Hepatocyte (in vitro differentiated cells): ENCODE results near the gene PRORP. TPM values are rescaled to one million over a fixed set of nuclear protein-coding genes. Genes with fewer than 3 reads are reported as not detected.
"Not testable (repeated sequence)": the region's sequence is repeated elsewhere in the genome, so short reads cannot be mapped to it uniquely, and the experiment has no call there.

Experiments used
- DNase-seq: peaks from one replicate; pipeline ENCODE4 v3.0.0-alpha.2; 2016; ENCODE audit warnings: low spot score
- H2AFZ ChIP-seq: fragments of 200-600 bp; sonication (generic); 2 replicates; pipeline ENCODE4 v1.6.0; 2016; ENCODE audit warnings: antibody characterized with exemption, mild to moderate bottlenecking
- H3K27ac ChIP-seq: fragments of 200-600 bp; sonication (generic); 2 replicates; pipeline ENCODE4 v1.5.1; 2016; ENCODE audit warnings: mild to moderate bottlenecking
- H3K27me3 ChIP-seq: fragments of 200-600 bp; sonication (generic); 2 replicates; pipeline ENCODE4 v1.6.1; 2016
- H3K36me3 ChIP-seq: fragments of 200-600 bp; sonication (generic); replicated peaks from 2 replicates; pipeline ENCODE4 v1.5.1; 2016; ENCODE audit warnings: low read depth; ENCODE audit not compliant: insufficient read depth
- H3K4me1 ChIP-seq: fragments of 200-600 bp; sonication (generic); 2 replicates; pipeline ENCODE4 v1.5.1; 2016; ENCODE audit warnings: mild to moderate bottlenecking, moderate library complexity; ENCODE audit not compliant: insufficient read depth
- H3K4me2 ChIP-seq: fragments of 200-600 bp; sonication (generic); 2 replicates; pipeline ENCODE4 v1.6.0; 2016
- H3K4me3 ChIP-seq: fragments of 200-600 bp; sonication (generic); 2 replicates; pipeline ENCODE4 v1.5.1; 2016; ENCODE audit warnings: mild to moderate bottlenecking
- H3K79me2 ChIP-seq: fragments of 200-600 bp; sonication (generic); 2 replicates; pipeline ENCODE4 v1.6.0; 2017; ENCODE audit warnings: mild to moderate bottlenecking
- H3K9me2 ChIP-seq: fragments of 200-600 bp; sonication (generic); replicated peaks from 2 replicates; pipeline ENCODE4 v1.6.0; 2017; ENCODE audit warnings: mild to moderate bottlenecking; ENCODE audit not compliant: insufficient read depth
- H3K9me3 ChIP-seq: fragments of 200-600 bp; sonication (generic); 2 replicates; pipeline ENCODE4 v1.5.1; 2016; ENCODE audit warnings: low read depth, mild to moderate bottlenecking
- H4K20me1 ChIP-seq: fragments of 200-600 bp; sonication (generic); 2 replicates; pipeline ENCODE4 v1.6.0; 2016; ENCODE audit warnings: mild to moderate bottlenecking; ENCODE audit not compliant: insufficient read depth, poor library complexity, severe bottlenecking
- EZH2 ChIP-seq: fragments of 200-600 bp; sonication (generic); IDR thresholded peaks from 2 replicates; pipeline ENCODE4 v1.6.1; 2016; ENCODE audit warnings: antibody characterized with exemption, mild to moderate bottlenecking, borderline replicate concordance
- EZH2phosphoT487 ChIP-seq: fragments of 200-600 bp; sonication (generic); IDR thresholded peaks from one replicate; pipeline ENCODE4 v1.6.1; 2018; ENCODE audit warnings: antibody characterized with exemption, mild to moderate bottlenecking, low read depth, moderate library complexity; ENCODE audit not compliant: unreplicated experiment, severe bottlenecking
- WGBS: methylation state at CpG from one replicate; pipeline ENCODE4 v1.1.6; 2016; ENCODE audit warnings: low lambda C conversion rate; ENCODE audit errors: missing lambda C conversion rate; 5-methylcytosine and 5-hydroxymethylcytosine counted together
- polyA plus RNA-seq: library from polyadenylated mRNA; unstranded; fragments of >200 nt; fragmentation: Nextera tagmentation; extraction: Ambion mirVana; gene quantifications from 2 replicates; pipeline ENCODE4 v1.2.1, GENCODE V29; 2016
- total RNA-seq: library from RNA; depleted of rRNA; stranded (reverse); fragments of >200 nt; gene quantifications from 2 replicates; pipeline ENCODE4 v1.2.3, GENCODE V29; 2014
- TF ChIP-seq, protein P1 (sequence below): fragments of 200-600 bp; sonication (generic); IDR thresholded peaks from 2 replicates; pipeline ENCODE4 v1.5.1; 2016; ENCODE audit warnings: antibody characterized with exemption, mild to moderate bottlenecking; ENCODE audit not compliant: poor library complexity

PRORP gene
- total and polyA plus RNA-seq, 2 experiments from 2014 or later = 19.8 to 48.2 TPM

DNA sequence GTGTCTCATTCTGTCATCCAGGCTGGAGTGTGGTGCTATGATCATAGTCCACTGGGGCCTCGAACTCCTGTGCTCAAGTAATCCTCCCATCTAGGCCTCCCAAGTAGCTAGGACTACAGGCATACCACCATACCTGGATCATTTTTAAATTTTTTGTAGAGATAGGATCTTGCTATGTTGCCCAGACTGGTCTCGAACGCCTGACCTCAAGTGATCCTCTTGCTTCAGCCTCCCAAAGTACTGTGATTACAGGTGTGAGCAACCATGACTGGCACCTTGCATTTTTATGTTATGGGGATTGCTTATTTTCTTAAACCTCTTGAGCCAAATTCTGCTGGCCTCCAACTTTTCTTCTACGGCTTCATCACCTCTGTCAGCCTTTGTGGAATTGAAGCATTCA, 26.9 kb downstream of the PRORP start:
- Histone ChIP-seq H3K27ac (no peak overlapping the region), H3K4me2 (no peak overlapping the region), H3K79me2 (peaks cover 3% of the 10 kb centered on the region), H3K9me2 (no peaks in the 10 kb centered on the region), H3K4me3 (no peak overlapping the region), H4K20me1 (no peaks in the 10 kb centered on the region), H3K9me3 (no peaks in the 10 kb centered on the region), H3K27me3 (no peaks in the 10 kb centered on the region), H3K4me1 (no peaks in the 10 kb centered on the region), H3K36me3 (no peaks in the 10 kb centered on the region), H2AFZ (no peak overlapping the region)
- 100% methylated on average over 4 of the region's 4 CpGs for WGBS
- DNase-seq = peak; percentile 0
- TF ChIP-seq EZH2phosphoT487 (no peak), EZH2 (no peak)
- TF ChIP-seq, protein P1, sequence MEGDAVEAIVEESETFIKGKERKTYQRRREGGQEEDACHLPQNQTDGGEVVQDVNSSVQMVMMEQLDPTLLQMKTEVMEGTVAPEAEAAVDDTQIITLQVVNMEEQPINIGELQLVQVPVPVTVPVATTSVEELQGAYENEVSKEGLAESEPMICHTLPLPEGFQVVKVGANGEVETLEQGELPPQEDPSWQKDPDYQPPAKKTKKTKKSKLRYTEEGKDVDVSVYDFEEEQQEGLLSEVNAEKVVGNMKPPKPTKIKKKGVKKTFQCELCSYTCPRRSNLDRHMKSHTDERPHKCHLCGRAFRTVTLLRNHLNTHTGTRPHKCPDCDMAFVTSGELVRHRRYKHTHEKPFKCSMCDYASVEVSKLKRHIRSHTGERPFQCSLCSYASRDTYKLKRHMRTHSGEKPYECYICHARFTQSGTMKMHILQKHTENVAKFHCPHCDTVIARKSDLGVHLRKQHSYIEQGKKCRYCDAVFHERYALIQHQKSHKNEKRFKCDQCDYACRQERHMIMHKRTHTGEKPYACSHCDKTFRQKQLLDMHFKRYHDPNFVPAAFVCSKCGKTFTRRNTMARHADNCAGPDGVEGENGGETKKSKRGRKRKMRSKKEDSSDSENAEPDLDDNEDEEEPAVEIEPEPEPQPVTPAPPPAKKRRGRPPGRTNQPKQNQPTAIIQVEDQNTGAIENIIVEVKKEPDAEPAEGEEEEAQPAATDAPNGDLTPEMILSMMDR = no peak

DNA sequence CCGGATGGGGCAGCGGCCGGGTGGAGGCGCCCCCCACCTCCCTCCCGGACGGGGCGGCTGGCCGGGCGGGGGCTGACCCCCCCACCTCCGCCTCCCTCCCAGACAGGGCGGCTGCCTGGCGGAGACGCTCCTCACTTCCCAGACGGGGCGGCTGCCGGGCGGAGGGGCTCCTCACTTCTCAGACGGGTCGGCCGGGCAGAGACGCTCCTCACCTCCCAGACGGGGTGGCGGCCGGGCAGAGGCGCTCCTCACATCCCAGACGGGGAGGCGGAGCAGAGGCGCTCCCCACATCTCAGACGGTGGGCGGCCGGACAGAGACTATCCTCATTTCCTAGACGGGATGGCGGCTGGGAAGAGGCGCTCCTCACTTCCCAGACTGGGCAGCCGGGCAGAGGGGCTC, 30.2 kb downstream of the PRORP start:
- not testable (repeated sequence) for H3K9me3 ChIP-seq, H3K4me1 ChIP-seq, H2AFZ ChIP-seq, H3K4me2 ChIP-seq, H4K20me1 ChIP-seq, H3K9me2 ChIP-seq, H3K79me2 ChIP-seq, H3K27me3 ChIP-seq, H3K4me3 ChIP-seq, H3K27ac ChIP-seq, H3K36me3 ChIP-seq
- 98% methylated on average over 15 of the region's 35 CpGs for WGBS
- DNase-seq = peak; percentile 1

GRCh38 chr14:35154016-35154415, 31.7 kb downstream of the PRORP start:
- Histone ChIP-seq H3K79me2 (no peaks in the 10 kb centered on the region), H3K27ac (no peak overlapping the region), H4K20me1 (no peaks in the 10 kb centered on the region), H3K4me3 (no peak overlapping the region), H3K4me2 (no peak overlapping the region), H3K4me1 (no peaks in the 10 kb centered on the region), H2AFZ (no peak overlapping the region), H3K9me3 (no peaks in the 10 kb centered on the region), H3K9me2 (no peaks in the 10 kb centered on the region), H3K27me3 (no peaks in the 10 kb centered on the region), H3K36me3 (no peaks in the 10 kb centered on the region)
- WGBS = 91% methylated on average over 2 of the region's 2 CpGs
- no peak for TF ChIP-seq EZH2
- TF ChIP-seq, protein P1 = no peak
- TF ChIP-seq EZH2phosphoT487 = no peak
- peak; percentile 0 for DNase-seq

DNA sequence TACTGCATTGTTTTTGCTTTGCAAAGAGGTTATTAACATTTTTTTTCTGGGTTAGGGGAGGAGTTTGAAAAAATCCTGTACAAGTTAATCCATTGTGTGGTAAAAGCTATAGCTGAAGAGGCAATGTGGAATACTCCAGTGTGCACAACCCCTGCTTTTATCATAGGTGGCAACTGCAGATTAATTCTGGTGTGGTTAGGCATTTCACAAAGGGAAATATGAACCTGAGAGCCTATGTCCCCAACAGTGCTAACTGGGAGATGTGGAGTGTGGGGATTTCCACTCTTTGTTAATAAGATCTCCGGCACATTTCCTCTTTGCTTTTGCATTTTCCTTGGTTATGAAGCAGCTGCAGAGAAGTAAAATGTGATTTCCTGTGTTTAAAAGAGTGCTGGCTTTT, 33.6 kb downstream of the PRORP start:
- Histone ChIP-seq H3K4me1 (no peaks in the 10 kb centered on the region), H3K9me2 (no peaks in the 10 kb centered on the region), H3K79me2 (no peaks in the 10 kb centered on the region), H4K20me1 (no peaks in the 10 kb centered on the region), H3K9me3 (no peaks in the 10 kb centered on the region), H3K4me2 (no peak overlapping the region), H2AFZ (no peak overlapping the region), H3K27me3 (no peaks in the 10 kb centered on the region), H3K27ac (no peak overlapping the region), H3K4me3 (no peak overlapping the region), H3K36me3 (no peaks in the 10 kb centered on the region)
- peak; percentile 3 for DNase-seq
- no peak for TF ChIP-seq EZH2
- TF ChIP-seq, protein P1 = no peak
- TF ChIP-seq EZH2phosphoT487 = no peak
- 59% methylated on average over 1 of the region's 1 CpG for WGBS
